Left ventricle myocardium inferior (tissue), 1 donor: Measurements from ENCODE around the gene CEACAM5. TPM values are rescaled to one million over a fixed set of nuclear protein-coding genes. Genes with fewer than 3 reads are reported as not detected.

ENCODE experiments used
- DNase-seq: peaks from one replicate; pipeline ENCODE4 v3.0.0-alpha.2; 2020
- H3K27ac ChIP-seq: fragments of 200-600 bp; replicated peaks from 2 replicates; pipeline ENCODE4 v1.8.0; 2021
- H3K27me3 ChIP-seq: fragments of 200-600 bp; 2 replicates; pipeline ENCODE4 v1.8.0; 2021; ENCODE audit warnings: low read depth
- H3K36me3 ChIP-seq: fragments of 200-600 bp; 2 replicates; pipeline ENCODE4 v1.8.0; 2021
- H3K4me1 ChIP-seq: fragments of 200-600 bp; 2 replicates; pipeline ENCODE4 v1.8.0; 2021
- H3K4me3 ChIP-seq: fragments of 200-600 bp; 2 replicates; pipeline ENCODE4 v1.8.0; 2021; ENCODE audit warnings: mild to moderate bottlenecking, moderate library complexity
- H3K9me3 ChIP-seq: fragments of 200-600 bp; replicated peaks from 2 replicates; pipeline ENCODE4 v1.8.0; 2021
- intact Hi-C: fragments of 100-400 bp; cut with micrococcal nuclease; formaldehyde crosslinking; loops from one replicate; pipeline ENCODE4 v1.11.0; 2022
- total RNA-seq: library from RNA; stranded (reverse); fragmentation: NEBNext Ultra II Directional; extraction: Animal tissue kit (Norgen Biotek cat#: 25700); gene quantifications from one replicate; pipeline ENCODE4 v1.2.1, GENCODE V29; 2021
- TF ChIP-seq, protein P1 (sequence below): fragments of 200-600 bp; IDR thresholded peaks from 2 replicates; pipeline ENCODE4 v1.8.0; 2021; ENCODE audit warnings: antibody characterized with exemption, mild to moderate bottlenecking, borderline replicate concordance
- donor health status: DM: no; HTN: yes; CAD: no; lungs with severe emphysema.

Gene CEACAM5
- total RNA-seq, 1 donor from 2014 or later: 0.19 TPM

DNA sequence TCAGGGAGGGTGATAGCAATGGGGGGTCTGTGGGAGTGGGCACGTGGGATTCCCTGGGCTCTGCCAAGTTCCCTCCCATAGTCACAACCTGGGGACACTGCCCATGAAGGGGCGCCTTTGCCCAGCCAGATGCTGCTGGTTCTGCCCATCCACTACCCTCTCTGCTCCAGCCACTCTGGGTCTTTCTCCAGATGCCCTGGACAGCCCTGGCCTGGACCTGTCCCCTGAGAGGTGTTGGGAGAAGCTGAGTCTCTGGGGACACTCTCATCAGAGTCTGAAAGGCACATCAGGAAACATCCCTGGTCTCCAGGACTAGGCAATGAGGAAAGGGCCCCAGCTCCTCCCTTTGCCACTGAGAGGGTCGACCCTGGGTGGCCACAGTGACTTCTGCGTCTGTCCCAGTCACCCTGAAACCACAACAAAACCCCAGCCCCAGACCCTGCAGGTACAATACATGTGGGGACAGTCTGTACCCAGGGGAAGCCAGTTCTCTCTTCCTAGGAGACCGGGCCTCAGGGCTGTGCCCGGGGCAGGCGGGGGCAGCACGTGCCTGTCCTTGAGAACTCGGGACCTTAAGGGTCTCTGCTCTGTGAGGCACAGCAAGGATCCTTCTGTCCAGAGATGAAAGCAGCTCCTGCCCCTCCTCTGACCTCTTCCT, 11.1 kb upstream of the CEACAM5 start:
- Histone ChIP-seq H3K36me3 (no peaks in the 10 kb centered on the region), H3K27me3 (peaks cover 83% of the 10 kb centered on the region), H3K4me1 (no peaks in the 10 kb centered on the region), H3K4me3 (no peak overlapping the region), H3K9me3 (peaks cover 18% of the 10 kb centered on the region), H3K27ac (no peak overlapping the region)
- TF ChIP-seq, protein P1, sequence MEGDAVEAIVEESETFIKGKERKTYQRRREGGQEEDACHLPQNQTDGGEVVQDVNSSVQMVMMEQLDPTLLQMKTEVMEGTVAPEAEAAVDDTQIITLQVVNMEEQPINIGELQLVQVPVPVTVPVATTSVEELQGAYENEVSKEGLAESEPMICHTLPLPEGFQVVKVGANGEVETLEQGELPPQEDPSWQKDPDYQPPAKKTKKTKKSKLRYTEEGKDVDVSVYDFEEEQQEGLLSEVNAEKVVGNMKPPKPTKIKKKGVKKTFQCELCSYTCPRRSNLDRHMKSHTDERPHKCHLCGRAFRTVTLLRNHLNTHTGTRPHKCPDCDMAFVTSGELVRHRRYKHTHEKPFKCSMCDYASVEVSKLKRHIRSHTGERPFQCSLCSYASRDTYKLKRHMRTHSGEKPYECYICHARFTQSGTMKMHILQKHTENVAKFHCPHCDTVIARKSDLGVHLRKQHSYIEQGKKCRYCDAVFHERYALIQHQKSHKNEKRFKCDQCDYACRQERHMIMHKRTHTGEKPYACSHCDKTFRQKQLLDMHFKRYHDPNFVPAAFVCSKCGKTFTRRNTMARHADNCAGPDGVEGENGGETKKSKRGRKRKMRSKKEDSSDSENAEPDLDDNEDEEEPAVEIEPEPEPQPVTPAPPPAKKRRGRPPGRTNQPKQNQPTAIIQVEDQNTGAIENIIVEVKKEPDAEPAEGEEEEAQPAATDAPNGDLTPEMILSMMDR: no peak
- DNase-seq: no peak
- intact Hi-C loops: no loop called here

DNA sequence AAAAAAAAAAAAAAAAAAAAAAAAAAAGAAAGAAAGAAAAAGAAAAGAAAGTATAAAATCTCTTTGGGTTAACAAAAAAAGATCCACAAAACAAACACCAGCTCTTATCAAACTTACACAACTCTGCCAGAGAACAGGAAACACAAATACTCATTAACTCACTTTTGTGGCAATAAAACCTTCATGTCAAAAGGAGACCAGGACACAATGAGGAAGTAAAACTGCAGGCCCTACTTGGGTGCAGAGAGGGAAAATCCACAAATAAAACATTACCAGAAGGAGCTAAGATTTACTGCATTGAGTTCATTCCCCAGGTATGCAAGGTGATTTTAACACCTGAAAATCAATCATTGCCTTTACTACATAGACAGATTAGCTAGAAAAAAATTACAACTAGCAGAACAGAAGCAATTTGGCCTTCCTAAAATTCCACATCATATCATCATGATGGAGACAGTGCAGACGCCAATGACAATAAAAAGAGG, 9.6 kb upstream of the CEACAM5 start:
- Histone ChIP-seq H3K27ac (no peak overlapping the region), H3K27me3 (peaks cover 82% of the 10 kb centered on the region), H3K36me3 (no peaks in the 10 kb centered on the region), H3K4me1 (no peaks in the 10 kb centered on the region), H3K9me3 (peaks cover 3% of the 10 kb centered on the region), H3K4me3 (no peak overlapping the region)
- DNase-seq: no peak
- TF ChIP-seq, protein P1: no peak
- intact Hi-C loops: no loop called here

DNA sequence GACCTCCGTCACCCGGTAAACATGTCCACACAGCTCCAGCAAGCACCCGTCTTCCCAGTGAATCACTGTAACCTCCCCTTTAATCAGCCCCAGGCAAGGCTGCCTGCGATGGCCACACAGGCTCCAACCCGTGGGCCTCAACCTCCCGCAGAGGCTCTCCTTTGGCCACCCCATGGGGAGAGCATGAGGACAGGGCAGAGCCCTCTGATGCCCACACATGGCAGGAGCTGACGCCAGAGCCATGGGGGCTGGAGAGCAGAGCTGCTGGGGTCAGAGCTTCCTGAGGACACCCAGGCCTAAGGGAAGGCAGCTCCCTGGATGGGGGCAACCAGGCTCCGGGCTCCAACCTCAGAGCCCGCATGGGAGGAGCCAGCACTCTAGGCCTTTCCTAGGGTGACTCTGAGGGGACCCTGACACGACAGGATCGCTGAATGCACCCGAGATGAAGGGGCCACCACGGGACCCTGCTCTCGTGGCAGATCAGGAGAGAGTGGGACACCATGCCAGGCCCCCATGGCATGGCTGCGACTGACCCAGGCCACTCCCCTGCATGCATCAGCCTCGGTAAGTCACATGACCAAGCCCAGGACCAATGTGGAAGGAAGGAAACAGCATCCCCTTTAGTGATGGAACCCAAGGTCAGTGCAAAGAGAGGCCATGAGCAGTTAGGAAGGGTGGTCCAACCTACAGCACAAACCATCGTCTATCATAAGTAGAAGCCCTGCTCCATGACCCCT, 9.0 kb upstream of the CEACAM5 start:
- Histone ChIP-seq H3K4me3 (no peak overlapping the region), H3K36me3 (no peaks in the 10 kb centered on the region), H3K27ac (no peak overlapping the region), H3K4me1 (no peaks in the 10 kb centered on the region), H3K27me3 (peaks cover 82% of the 10 kb centered on the region), H3K9me3 (no peaks in the 10 kb centered on the region)
- intact Hi-C loops: no loop called here
- DNase-seq: no peak
- TF ChIP-seq, protein P1: no peak

DNA sequence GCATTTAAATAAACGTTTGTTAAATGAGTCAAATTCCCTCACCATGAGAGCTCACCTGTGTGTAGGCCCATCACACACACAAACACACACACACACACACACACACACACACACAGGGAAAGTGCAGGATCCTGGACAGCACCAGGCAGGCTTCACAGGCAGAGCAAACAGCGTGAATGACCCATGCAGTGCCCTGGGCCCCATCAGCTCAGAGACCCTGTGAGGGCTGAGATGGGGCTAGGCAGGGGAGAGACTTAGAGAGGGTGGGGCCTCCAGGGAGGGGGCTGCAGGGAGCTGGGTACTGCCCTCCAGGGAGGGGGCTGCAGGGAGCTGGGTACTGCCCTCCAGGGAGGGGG, 8.5 kb upstream of the CEACAM5 start:
- TF ChIP-seq, protein P1: no peak
- H3K4me3 ChIP-seq: no peak overlapping the region
- intact Hi-C loops: no loop called here
- H3K36me3 ChIP-seq: no peaks in the 10 kb centered on the region
- H3K9me3 ChIP-seq: no peaks in the 10 kb centered on the region
- no peaks in the 10 kb centered on the region for H3K4me1 ChIP-seq
- DNase-seq: no peak
- peaks cover 82% of the 10 kb centered on the region for H3K27me3 ChIP-seq
- H3K27ac ChIP-seq: no peak overlapping the region

DNA sequence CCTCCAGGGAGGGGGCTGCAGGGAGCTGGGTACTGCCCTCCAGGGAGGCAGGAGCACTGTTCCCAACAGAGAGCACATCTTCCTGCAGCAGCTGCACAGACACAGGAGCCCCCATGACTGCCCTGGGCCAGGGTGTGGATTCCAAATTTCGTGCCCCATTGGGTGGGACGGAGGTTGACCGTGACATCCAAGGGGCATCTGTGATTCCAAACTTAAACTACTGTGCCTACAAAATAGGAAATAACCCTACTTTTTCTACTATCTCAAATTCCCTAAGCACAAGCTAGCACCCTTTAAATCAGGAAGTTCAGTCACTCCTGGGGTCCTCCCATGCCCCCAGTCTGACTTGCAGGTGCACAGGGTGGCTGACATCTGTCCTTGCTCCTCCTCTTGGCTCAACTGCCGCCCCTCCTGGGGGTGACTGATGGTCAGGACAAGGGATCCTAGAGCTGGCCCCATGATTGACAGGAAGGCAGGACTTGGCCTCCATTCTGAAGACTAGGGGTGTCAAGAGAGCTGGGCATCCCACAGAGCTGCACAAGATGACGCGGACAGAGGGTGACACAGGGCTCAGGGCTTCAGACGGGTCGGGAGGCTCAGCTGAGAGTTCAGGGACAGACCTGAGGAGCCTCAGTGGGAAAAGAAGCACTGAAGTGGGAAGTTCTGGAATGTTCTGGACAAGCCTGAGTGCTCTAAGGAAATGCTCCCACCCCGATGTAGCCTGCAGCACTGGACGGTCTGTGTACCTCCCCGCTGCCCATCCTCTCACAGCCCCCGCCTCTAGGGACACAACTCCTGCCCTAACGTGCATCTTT, 7.8 kb upstream of the CEACAM5 start:
- Histone ChIP-seq H3K9me3 (no peaks in the 10 kb centered on the region), H3K4me3 (no peak overlapping the region), H3K4me1 (no peaks in the 10 kb centered on the region), H3K36me3 (no peaks in the 10 kb centered on the region), H3K27ac (no peak overlapping the region), H3K27me3 (peaks cover 82% of the 10 kb centered on the region)
- intact Hi-C loops: no loop called here
- DNase-seq: no peak
- TF ChIP-seq, protein P1: no peak
